Endodermal cell (in vitro differentiated cells): Measurements from ENCODE around the gene PTPRE. TPM values are rescaled to one million over a fixed set of nuclear protein-coding genes. Genes with fewer than 3 reads are reported as not detected.
"Not testable (repeated sequence)": the region's sequence is repeated elsewhere in the genome, so short reads cannot be mapped to it uniquely, and the experiment has no call there.

Experiments
- DNase-seq: peaks from one replicate; pipeline ENCODE4 v3.0.0-alpha.2; 2017
- H3K27ac ChIP-seq: 2 replicates; pipeline ENCODE4 v1.5.1; 2013; ENCODE audit warnings: mild to moderate bottlenecking, low read depth, low read length, moderate library complexity
- H3K27me3 ChIP-seq: 2 replicates; pipeline ENCODE4 v1.6.1; 2013; ENCODE audit warnings: mild to moderate bottlenecking, low read length, moderate library complexity; ENCODE audit not compliant: insufficient read depth, control insufficient read depth, poor library complexity, severe bottlenecking
- H3K36me3 ChIP-seq: 2 replicates; pipeline ENCODE4 v1.7.0; 2013; ENCODE audit warnings: mild to moderate bottlenecking, low read length, moderate library complexity; ENCODE audit not compliant: control insufficient read depth, insufficient read depth
- H3K4me1 ChIP-seq: one replicate; pipeline ENCODE4 v1.7.0; 2013; ENCODE audit warnings: low read length; ENCODE audit not compliant: control insufficient read depth, insufficient read depth
- H3K4me3 ChIP-seq: 2 replicates; pipeline ENCODE4 v1.5.1; 2013; ENCODE audit warnings: mild to moderate bottlenecking, low read length, moderate library complexity
- H3K9ac ChIP-seq: 2 replicates; pipeline ENCODE4 v1.6.1; 2013; ENCODE audit warnings: mild to moderate bottlenecking, low read length, moderate library complexity; ENCODE audit not compliant: poor library complexity, severe bottlenecking; ENCODE audit errors: extremely low read depth
- H3K9me3 ChIP-seq: 2 replicates; pipeline ENCODE4 v1.6.1; 2013; ENCODE audit warnings: mild to moderate bottlenecking, low read length, moderate library complexity; ENCODE audit not compliant: control insufficient read depth
- H3K27ac Mint-ChIP-seq: 2 replicates; pipeline ENCODE4 v1.8.0; 2020; ENCODE audit warnings: mixed read lengths
- H3K27me3 Mint-ChIP-seq: 2 replicates; pipeline ENCODE4 v1.8.0; 2021; ENCODE audit warnings: mild to moderate bottlenecking, mixed read lengths; ENCODE audit not compliant: insufficient read depth
- H3K36me3 Mint-ChIP-seq: 2 replicates; pipeline ENCODE4 v1.8.0; 2020; ENCODE audit warnings: low read depth, mixed read lengths
- H3K4me1 Mint-ChIP-seq: 2 replicates; pipeline ENCODE4 v1.8.0; 2020; ENCODE audit warnings: mixed read lengths
- H3K4me3 Mint-ChIP-seq: 2 replicates; pipeline ENCODE4 v1.8.0; 2020; ENCODE audit warnings: mild to moderate bottlenecking, moderate library complexity, mixed read lengths
- H3K9me3 Mint-ChIP-seq: 2 replicates; pipeline ENCODE4 v1.8.0; 2020; ENCODE audit warnings: mild to moderate bottlenecking, mixed read lengths
- WGBS, 2 experiments: methylation state at CpG; one replicate each; pipeline versions ENCODE4 v1.1.5 to v1.1.7; 2013; ENCODE audit warnings: missing lambda C conversion rate in 2 of 2, mixed read lengths in 1 of 2; ENCODE audit not compliant: insufficient coverage in 1 of 2, insufficient read length in 1 of 2; 5-methylcytosine and 5-hydroxymethylcytosine counted together
- total RNA-seq, 2 donors: library from RNA; stranded (reverse); fragmentation: NEBNext Ultra II Directional in 1 of 2; extraction: Animal tissue kit (Norgen Biotek cat#: 25700) in 1 of 2; gene quantifications; 2 replicates in 1 of 2; 3 replicates in 1 of 2; pipeline ENCODE4 v1.2.1, GENCODE V29; 2021
- TF ChIP-seq, protein P1 (sequence below): fragments of 200-600 bp; sonication (generic); conservative IDR thresholded peaks from 2 replicates; pipeline ENCODE4 v1.5.0; 2021; ENCODE audit warnings: antibody characterized with exemption, mild to moderate bottlenecking

PTPRE gene
- total RNA-seq, 2 donors from 2014 or later: 0.75 to 3.0 TPM

DNA sequence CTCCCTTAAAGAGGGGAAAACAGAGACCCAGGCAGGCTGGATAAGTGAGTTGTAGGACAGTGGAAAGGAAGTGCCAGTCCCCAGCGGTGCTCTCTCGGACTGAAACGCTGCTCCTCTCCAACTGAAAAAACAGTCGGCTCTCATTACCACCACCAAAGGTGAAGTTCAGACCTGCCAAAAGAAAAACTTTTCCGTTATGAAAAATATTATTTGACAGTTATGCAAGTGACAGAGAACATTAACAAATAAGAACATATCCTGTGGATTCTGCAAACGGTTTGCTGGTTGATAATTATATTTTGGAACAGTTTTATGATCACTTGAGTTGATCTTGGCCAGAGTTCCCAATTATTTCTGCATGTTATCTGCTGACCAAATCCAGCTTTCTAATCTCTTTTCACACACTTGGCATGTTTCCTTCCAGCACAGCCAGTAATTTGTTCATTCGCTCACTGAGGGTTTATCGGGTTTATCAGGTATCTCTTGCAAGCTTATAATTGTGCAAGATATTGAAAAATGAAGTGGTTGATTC, 82.6 kb downstream of the PTPRE start:
- no peaks in the 10 kb centered on the region for H3K4me1 Mint-ChIP-seq
- Histone ChIP-seq H3K4me1 (no peaks in the 10 kb centered on the region), H3K9me3 (no peaks in the 10 kb centered on the region), H3K9ac (no peak overlapping the region), H3K27me3 (no peaks in the 10 kb centered on the region), H3K4me3 (no peak overlapping the region), H3K27ac (no peak overlapping the region), H3K36me3 (no peaks in the 10 kb centered on the region)
- no peak overlapping the region for H3K27ac Mint-ChIP-seq
- no peaks in the 10 kb centered on the region for H3K9me3 Mint-ChIP-seq
- no peaks in the 10 kb centered on the region for H3K36me3 Mint-ChIP-seq
- no peak for DNase-seq
- no peak overlapping the region for H3K4me3 Mint-ChIP-seq
- WGBS, 2 experiments: 92 to 100% methylated on average over 2 to 7 of the region's 8 CpGs
- H3K27me3 Mint-ChIP-seq: no peaks in the 10 kb centered on the region
- TF ChIP-seq, protein P1, sequence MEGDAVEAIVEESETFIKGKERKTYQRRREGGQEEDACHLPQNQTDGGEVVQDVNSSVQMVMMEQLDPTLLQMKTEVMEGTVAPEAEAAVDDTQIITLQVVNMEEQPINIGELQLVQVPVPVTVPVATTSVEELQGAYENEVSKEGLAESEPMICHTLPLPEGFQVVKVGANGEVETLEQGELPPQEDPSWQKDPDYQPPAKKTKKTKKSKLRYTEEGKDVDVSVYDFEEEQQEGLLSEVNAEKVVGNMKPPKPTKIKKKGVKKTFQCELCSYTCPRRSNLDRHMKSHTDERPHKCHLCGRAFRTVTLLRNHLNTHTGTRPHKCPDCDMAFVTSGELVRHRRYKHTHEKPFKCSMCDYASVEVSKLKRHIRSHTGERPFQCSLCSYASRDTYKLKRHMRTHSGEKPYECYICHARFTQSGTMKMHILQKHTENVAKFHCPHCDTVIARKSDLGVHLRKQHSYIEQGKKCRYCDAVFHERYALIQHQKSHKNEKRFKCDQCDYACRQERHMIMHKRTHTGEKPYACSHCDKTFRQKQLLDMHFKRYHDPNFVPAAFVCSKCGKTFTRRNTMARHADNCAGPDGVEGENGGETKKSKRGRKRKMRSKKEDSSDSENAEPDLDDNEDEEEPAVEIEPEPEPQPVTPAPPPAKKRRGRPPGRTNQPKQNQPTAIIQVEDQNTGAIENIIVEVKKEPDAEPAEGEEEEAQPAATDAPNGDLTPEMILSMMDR: no peak

DNA sequence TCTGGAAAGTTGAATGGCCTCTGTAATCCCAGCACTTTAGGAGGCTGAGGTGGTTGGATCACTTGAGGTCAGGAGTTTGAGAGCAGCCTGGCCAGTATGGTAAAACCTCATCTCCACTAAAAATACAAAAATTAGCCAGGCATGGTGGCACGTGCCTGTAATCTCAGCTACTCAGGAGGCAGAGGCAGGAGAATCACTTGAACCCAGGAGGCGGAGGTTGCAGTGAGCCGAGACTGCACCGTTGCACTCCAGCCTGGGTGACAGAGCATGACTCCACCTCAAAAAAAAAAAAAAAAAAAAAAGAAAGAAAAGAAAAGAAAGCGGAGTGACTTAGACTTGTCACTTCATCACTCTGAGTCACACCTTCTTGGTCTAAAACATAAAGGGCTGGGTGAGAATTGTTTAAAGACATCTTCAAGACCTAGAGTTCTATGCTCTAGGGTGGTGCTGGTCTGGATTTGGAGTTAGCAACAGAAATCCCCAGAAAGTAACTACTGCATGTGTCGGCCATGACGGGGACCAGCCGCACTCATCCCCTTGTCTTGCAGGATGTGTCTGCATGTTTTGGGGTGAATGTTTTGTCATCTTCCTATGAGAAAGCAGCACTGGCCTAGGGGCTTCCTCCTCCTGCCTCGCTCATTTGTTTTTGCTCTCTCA, 83.4 kb downstream of the PTPRE start:
- H3K27me3 ChIP-seq, DNase-seq, H3K36me3 Mint-ChIP-seq, H3K4me1 Mint-ChIP-seq, H3K9me3 ChIP-seq, H3K27ac Mint-ChIP-seq, H3K27ac ChIP-seq, H3K4me3 ChIP-seq, H3K9me3 Mint-ChIP-seq, H3K36me3 ChIP-seq, H3K4me3 Mint-ChIP-seq, H3K9ac ChIP-seq, H3K27me3 Mint-ChIP-seq, H3K4me1 ChIP-seq: not testable (repeated sequence)
- WGBS, 2 experiments: 89 to 93% methylated on average over 3 to 8 of the region's 9 CpGs

DNA sequence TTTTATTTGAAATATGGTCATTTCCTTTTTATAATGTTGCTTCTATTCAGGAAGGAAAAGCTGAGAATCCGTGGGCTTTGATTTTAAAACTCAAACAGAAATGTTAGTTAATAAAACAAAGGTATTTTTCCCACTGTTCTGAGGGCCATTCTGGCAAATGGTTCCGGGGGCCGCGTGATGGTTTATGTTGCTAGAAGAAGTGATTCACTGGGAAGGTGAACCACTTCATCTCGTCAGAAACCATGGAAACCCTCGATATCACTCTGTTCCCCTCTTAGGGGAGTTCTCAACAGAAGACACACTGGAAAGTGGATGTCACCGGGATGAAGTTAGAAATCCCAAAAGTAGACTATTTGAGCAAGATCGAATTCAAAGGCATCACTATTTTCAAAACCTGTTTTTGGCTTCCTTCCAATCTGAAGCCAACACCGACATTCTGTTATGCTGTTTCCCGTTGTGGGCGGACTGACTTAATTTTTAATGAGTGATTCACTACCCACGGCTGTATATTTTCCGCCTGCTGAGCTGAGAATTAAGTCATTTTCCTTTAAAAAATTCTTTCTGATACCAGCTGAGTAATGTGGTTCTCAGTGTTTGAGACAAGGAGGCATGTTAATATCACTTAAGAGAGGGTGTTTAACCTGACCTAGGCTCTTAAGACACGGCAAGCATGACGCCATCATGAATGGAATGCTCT, 84.1 kb downstream of the PTPRE start:
- H3K27me3 ChIP-seq: no peaks in the 10 kb centered on the region
- no peak overlapping the region for H3K9ac ChIP-seq
- no peaks in the 10 kb centered on the region for H3K4me1 ChIP-seq
- no peaks in the 10 kb centered on the region for H3K27me3 Mint-ChIP-seq
- no peak overlapping the region for H3K27ac ChIP-seq
- no peak for DNase-seq
- 93% methylated on average over 12 to 15 of the region's 15 CpGs for WGBS, 2 experiments
- H3K4me1 Mint-ChIP-seq: no peaks in the 10 kb centered on the region
- no peaks in the 10 kb centered on the region for H3K36me3 Mint-ChIP-seq
- H3K9me3 Mint-ChIP-seq: no peaks in the 10 kb centered on the region
- H3K27ac Mint-ChIP-seq: no peak overlapping the region
- TF ChIP-seq, protein P1: no peak
- no peak overlapping the region for H3K4me3 Mint-ChIP-seq
- H3K36me3 ChIP-seq: no peaks in the 10 kb centered on the region
- H3K9me3 ChIP-seq: no peaks in the 10 kb centered on the region
- no peak overlapping the region for H3K4me3 ChIP-seq
